Tracheal epithelial cell (primary cell): ENCODE measurements around the gene RARRES2. TPM values are rescaled to one million over a fixed set of nuclear protein-coding genes. Genes with fewer than 3 reads are reported as not detected.

Experiments used
- total RNA-seq: library from RNA; depleted of rRNA; stranded (reverse); fragments of >200 nt; gene quantifications from 2 replicates; pipeline ENCODE4 v1.2.1, GENCODE V29; 2014

RARRES2 gene
- 0.21 and 9.2 TPM in 2 replicates for total RNA-seq

GRCh38 chr7:150341263-150342120 lies at the start of gene RARRES2:
Gene RARRES2, minus strand, starts transcription at chr7:150341629. Its CDS starts 1,020 bp downstream, at chr7:150340609.

GRCh38 chr7:150378853-150379440 lies 37.5 kb upstream of the RARRES2 start, which contains the start of gene ZNF775:
Gene ZNF775, plus strand, starts transcription at chr7:150379330. Its CDS starts 9,141 bp downstream, at chr7:150388471.

DNA sequence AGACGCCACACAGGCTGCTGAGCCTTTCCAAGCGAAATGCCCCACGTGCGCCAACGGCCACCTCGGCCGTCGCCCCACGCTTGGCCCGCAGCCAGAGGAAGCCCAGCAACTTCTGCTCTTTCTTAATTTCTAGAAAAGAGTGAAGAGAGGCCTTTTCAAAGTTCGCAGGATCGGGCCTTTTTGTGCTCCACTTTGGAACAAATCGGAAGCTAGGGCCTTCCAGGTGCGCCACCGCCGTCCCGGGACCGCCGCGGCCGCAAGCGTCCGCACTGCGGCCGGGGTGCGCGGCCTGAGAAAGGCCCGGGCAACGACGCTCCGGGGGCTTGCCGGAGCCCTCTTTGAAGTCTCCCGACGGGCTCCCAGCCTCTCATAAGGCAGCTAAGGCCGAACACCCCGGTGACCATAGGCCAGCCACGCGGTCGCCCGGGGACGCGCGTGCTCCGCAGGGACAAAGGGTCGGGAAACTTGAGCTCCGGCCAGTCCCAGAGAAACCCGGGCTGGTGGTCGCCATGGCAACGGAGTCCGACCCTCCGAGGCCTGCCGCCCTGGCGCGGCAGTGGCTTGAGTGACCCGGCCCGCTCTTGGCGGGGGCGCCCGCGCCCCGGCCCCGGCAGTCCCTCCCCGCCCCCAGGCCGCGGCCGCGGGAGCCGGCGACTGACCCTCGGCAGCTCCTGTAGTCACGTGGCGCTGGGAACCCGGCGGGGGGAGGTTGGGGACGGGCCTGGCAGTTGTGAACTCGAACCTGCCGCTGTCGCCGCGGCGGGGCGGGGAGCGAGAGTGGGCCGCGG lies 26.9 kb upstream of the RARRES2 start, which contains the start of gene REPIN1:
Gene REPIN1 (plus strand): TSS at position 727 of the 788 bp plus-strand sequence. CDS start 890 bp downstream, outside the sequence.

GRCh38 chr7:150322833-150323681 lies 18.4 kb downstream of the RARRES2 start, which contains the start of the genes ACTR3C and LRRC61:
Gene ACTR3C, minus strand, starts transcription at chr7:150323545. Its CDS starts 28,249 bp downstream, at chr7:150295296.
Gene LRRC61, plus strand, starts transcription at chr7:150323355. Its CDS starts 13,507 bp downstream, at chr7:150336862.

Other genes with a start within 250 kb of the RARRES2 start
- 10.4 and 10.6 TPM in 2 replicates for gene LRRC61, start 18.3 kb downstream of the RARRES2 start, total RNA-seq
- 4.5 and 11.6 TPM in 2 replicates for gene ACTR3C, start 18.1 kb downstream of the RARRES2 start, total RNA-seq
- gene REPIN1, start 27.2 kb upstream of the RARRES2 start, total RNA-seq = 28.0 and 47.5 TPM in 2 replicates
- 3.4 and 3.8 TPM in 2 replicates for gene ZNF775, start 37.7 kb upstream of the RARRES2 start, total RNA-seq
- gene GIMAP8, start 109.0 kb upstream of the RARRES2 start, total RNA-seq = under 0.01 and 0.21 TPM in 2 replicates
- under 0.01 TPM in 1 of 2 replicates, not detected in the other for gene GIMAP7, start 173.2 kb upstream of the RARRES2 start, total RNA-seq
- gene GIMAP4, start 225.8 kb upstream of the RARRES2 start, total RNA-seq = 0.21 and 2.2 TPM in 2 replicates